GM12878 (cell line): ENCODE data around the gene SRRD. TPM values are rescaled to one million over a fixed set of nuclear protein-coding genes. Genes with fewer than 3 reads are reported as not detected.

Experiments
- ATAC-seq: fragments of 200-7000 bp; cut with Tn5 transposase; 3 replicates; pipeline ENCODE4 v1.9.1; 2020; ENCODE audit warnings: mild to moderate bottlenecking, moderate library complexity
- BruUV-seq: library from RNA; stranded (reverse); fragments of 400-500 nt; replicated peaks from 2 replicates; lab custom pipeline; 2021; lab: Mats Ljungman, UMichigan
- CTCF ChIA-PET: fragments of 300-600 bp; sonication (Branson Sonifier 250); formaldehyde crosslinking; extraction: SDS; loops from one replicate; lab custom pipeline; 2021; ENCODE audit warnings: inconsistent platforms; lab: Yijun Ruan, JAX
- POLR2A ChIA-PET: fragments of 350-600 bp; formaldehyde crosslinking; extraction: SDS; loops from one replicate; lab custom pipeline; 2021; ENCODE audit warnings: inconsistent platforms; lab: Charles Lee
- RAD21 ChIA-PET: fragments of 300-600 bp; sonication (Branson Sonifier 250); formaldehyde crosslinking; loops from one replicate; lab custom pipeline; 2023; ENCODE audit warnings: antibody characterized with exemption; ENCODE audit not compliant: unreplicated experiment; lab: Charles Lee
- SMC1A ChIA-PET: fragments of 300-600 bp; sonication (Branson Sonifier 250); formaldehyde crosslinking; loops from one replicate; lab custom pipeline; 2023; ENCODE audit not compliant: unreplicated experiment, uncharacterized antibody; lab: Charles Lee
- DNase-seq: peaks from one replicate; pipeline ENCODE4 v3.0.0-alpha.2; 2011; ENCODE audit warnings: low read depth, low spot score
- FAIRE-seq: peaks from 3 replicates; lab custom pipeline; 2011; peaks lifted over from hg19 to GRCh38; lab: Jason Lieb, UNC
- H2AFZ ChIP-seq: 2 replicates; pipeline ENCODE4 v1.6.0; 2011; ENCODE audit warnings: low read depth, low read length, control low read depth; ENCODE audit not compliant: control insufficient read depth
- H3K27ac ChIP-seq: 2 replicates; pipeline ENCODE4 v1.5.1; 2011; ENCODE audit warnings: control low read depth; ENCODE audit not compliant: control insufficient read depth, insufficient read depth
- H3K27me3 ChIP-seq, 2 experiments: replicated peaks in 1 of 2; 2 replicates each; pipeline versions ENCODE4 v1.6.0 to v1.6.1; 2011; ENCODE audit warnings: low read length in 1 of 2; ENCODE audit not compliant: control insufficient read depth in 2 of 2, insufficient read depth in 2 of 2
- H3K36me3 ChIP-seq, 2 experiments: 2 replicates each; pipeline ENCODE4 v1.5.1; 2011; ENCODE audit warnings: low read length in 1 of 2; ENCODE audit not compliant: control insufficient read depth in 2 of 2, insufficient read depth in 2 of 2
- H3K4me1 ChIP-seq: 2 replicates; pipeline ENCODE4 v1.6.1; 2011; ENCODE audit warnings: mild to moderate bottlenecking, low read length, moderate library complexity, mixed read lengths; ENCODE audit not compliant: control insufficient read depth, insufficient read depth
- H3K4me2 ChIP-seq: 2 replicates; pipeline ENCODE4 v1.6.0; 2011; ENCODE audit warnings: control low read depth; ENCODE audit not compliant: control insufficient read depth, insufficient read depth
- H3K4me3 ChIP-seq: fragments of 200-600 bp; sonication (generic); 2 replicates; pipeline ENCODE4 v1.5.1; 2016
- H3K79me2 ChIP-seq: 2 replicates; pipeline ENCODE4 v1.6.0; 2011; ENCODE audit warnings: low read length; ENCODE audit not compliant: control insufficient read depth, insufficient read depth
- H3K9ac ChIP-seq: 2 replicates; pipeline ENCODE4 v1.8.0; 2011; ENCODE audit warnings: low read length, control low read depth, mixed read lengths; ENCODE audit not compliant: control insufficient read depth, insufficient read depth
- H3K9me3 ChIP-seq: replicated peaks from 3 replicates; pipeline ENCODE4 v1.5.1; 2011; ENCODE audit warnings: mild to moderate bottlenecking, low read length; ENCODE audit not compliant: control insufficient read depth, insufficient read depth
- H4K20me1 ChIP-seq: 2 replicates; pipeline ENCODE4 v1.6.0; 2011; ENCODE audit not compliant: control insufficient read depth, insufficient read depth
- BCLAF1 ChIP-seq: fragments of 450-650 bp; IDR thresholded peaks from 2 replicates; pipeline ENCODE4 v1.6.1; 2017; ENCODE audit warnings: antibody characterized with exemption, mild to moderate bottlenecking, moderate library complexity
- BRCA1 ChIP-seq: IDR thresholded peaks from 2 replicates; pipeline ENCODE4 v1.6.1; 2011; ENCODE audit warnings: low read depth, low read length, improper control_type of control experiment
- CHD1 ChIP-seq: IDR thresholded peaks from 2 replicates; pipeline ENCODE4 v1.6.1; 2012; ENCODE audit warnings: low read depth, low read length, improper control_type of control experiment
- FOXM1 ChIP-seq: IDR thresholded peaks from 2 replicates; pipeline ENCODE4 v1.6.1; 2012; ENCODE audit warnings: low read depth, mild to moderate bottlenecking, inconsistent platforms, low read length, moderate library complexity
- IKZF1 ChIP-seq: fragments of 450-650 bp; conservative IDR thresholded peaks from 2 replicates; pipeline ENCODE4 v1.6.1; 2017; ENCODE audit warnings: antibody characterized with exemption, mild to moderate bottlenecking
- MTA2 ChIP-seq: fragments of 450-650 bp; IDR thresholded peaks from 2 replicates; pipeline ENCODE4 v1.6.1; 2016; ENCODE audit warnings: low read depth, mild to moderate bottlenecking, moderate library complexity
- MTA3 ChIP-seq: IDR thresholded peaks from 2 replicates; pipeline ENCODE4 v1.6.1; 2012; ENCODE audit warnings: low read length, inconsistent platforms, borderline replicate concordance
- NFXL1 ChIP-seq: fragments of 450-650 bp; IDR thresholded peaks from 2 replicates; pipeline ENCODE4 v1.6.1; 2017; ENCODE audit warnings: antibody characterized with exemption, mild to moderate bottlenecking, borderline replicate concordance
- RELB ChIP-seq: fragments of 450-650 bp; IDR thresholded peaks from 2 replicates; pipeline ENCODE4 v1.6.1; 2017; ENCODE audit warnings: low read depth, mild to moderate bottlenecking, moderate library complexity
- STAT3 ChIP-seq: IDR thresholded peaks from 2 replicates; pipeline ENCODE4 v1.6.1; 2011; ENCODE audit warnings: low read depth, low read length, improper control_type of control experiment
- YY1 ChIP-seq: IDR thresholded peaks from 2 replicates; pipeline ENCODE4 v1.6.1; 2011; ENCODE audit warnings: low read depth, mild to moderate bottlenecking, low read length
- WGBS: methylation state at CpG from one replicate; pipeline ENCODE4 v1.1.6; 2016; ENCODE audit warnings: low lambda C conversion rate; ENCODE audit not compliant: insufficient replicate concordance, insufficient coverage; ENCODE audit errors: missing lambda C conversion rate; 5-methylcytosine and 5-hydroxymethylcytosine counted together
- in situ Hi-C: fragments of 300-500 bp; cut with MboI; formaldehyde crosslinking; loops from 9 replicates; pipeline ENCODE4 v1.14.3; 2018; ENCODE audit warnings: mixed read lengths
- intact Hi-C: fragments of 100-400 bp; cut with micrococcal nuclease; formaldehyde crosslinking; loops from one replicate; pipeline ENCODE4 v1.14.2; 2022; ENCODE audit not compliant: unreplicated experiment
- polyA plus RNA-seq, 11 experiments: library from polyadenylated mRNA; depleted of rRNA in 4 of 11; unstranded in 6 of 11; stranded (reverse) in 5 of 11; fragments of >200 nt; fragmentation: Nextera tagmentation in 4 of 11; fragmentation: Illumina TruSeq in 1 of 11; extraction: Ambion mirVana in 4 of 11; extraction: Trizol in 1 of 11; gene quantifications; 1 replicate in 1 of 11; 2 replicates in 10 of 11; pipeline versions ENCODE4 v1.2.1 to v1.2.3, GENCODE V29; 2011 to 2016; ENCODE audit warnings: inconsistent platforms in 2 of 11, missing spikeins in 2 of 11, low read depth in 1 of 11
- total RNA-seq, 4 experiments: library from RNA; depleted of rRNA in 3 of 4; stranded (reverse); fragments of >200 nt in 3 of 4; fragmentation: Illumina TruSeq in 1 of 4; extraction: Trizol in 1 of 4; gene quantifications; 2 replicates each; pipeline versions ENCODE4 v1.2.1 to v1.2.3, GENCODE V29; 2013 to 2021
- TF ChIP-seq, protein P1 (sequence below), 3 experiments: IDR thresholded peaks in 2 of 3; conservative IDR thresholded peaks in 1 of 3; 2 replicates each; pipeline ENCODE4 v1.5.1; 2011; ENCODE audit warnings: low read depth in 3 of 3, low read length in 3 of 3, mild to moderate bottlenecking in 3 of 3, control low read depth in 2 of 3, moderate library complexity in 2 of 3, inconsistent platforms in 1 of 3, mixed read lengths in 1 of 3; ENCODE audit not compliant: control insufficient read depth in 2 of 3, insufficient read depth in 1 of 3; ENCODE audit errors: extremely low read depth in 1 of 3
- TF ChIP-seq, protein P2 (sequence below): fragments of 150-350 bp; IDR thresholded peaks from 2 replicates; pipeline ENCODE4 v1.6.1; 2016; ENCODE audit warnings: low read depth, low read length

The SRRD gene
- total and polyA plus RNA-seq, 10 of the 15 experiments (the other 5 are each of a cell fraction or from before 2014, with no cell fraction given): 4.1 to 50.6 (median 27.5) TPM

DNA sequence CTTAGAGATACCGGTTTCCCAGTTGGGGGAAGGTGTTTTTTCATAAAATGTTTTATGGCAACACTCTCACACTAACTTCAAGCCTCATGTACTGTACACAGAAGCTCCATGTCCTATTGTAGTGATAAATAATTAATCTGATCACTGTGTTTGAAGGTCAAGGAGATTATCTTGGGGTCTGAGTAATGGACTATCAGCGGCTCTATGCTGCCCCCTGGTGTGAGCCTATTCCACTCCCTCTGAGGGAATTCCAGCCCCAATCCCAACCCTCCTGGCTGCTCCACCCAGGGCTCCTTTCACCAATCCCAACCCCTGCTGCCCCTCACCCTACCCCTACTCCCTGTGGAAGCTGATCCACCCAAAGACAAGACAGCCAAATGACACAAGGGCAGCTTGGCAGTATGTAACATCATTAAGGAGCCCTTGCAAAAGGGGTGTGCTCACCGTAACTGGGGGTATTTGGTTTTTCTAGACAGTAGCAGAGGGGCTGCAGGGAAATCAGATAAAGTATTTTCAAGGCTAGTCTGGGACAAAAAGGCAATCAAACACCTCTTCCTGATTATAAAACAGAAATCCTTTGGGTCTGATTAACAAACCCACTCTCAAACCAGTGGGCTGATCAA is 22.4 kb upstream of the SRRD start:
- Histone ChIP-seq H3K27me3 (no peaks in the 10 kb centered on the region), H3K9me3 (no peaks in the 10 kb centered on the region), H3K9ac (no peak overlapping the region), H3K36me3 (peaks cover 30 to 45% of the 10 kb centered on the region in 2 experiments), H3K79me2 (peaks cover 5% of the 10 kb centered on the region), H4K20me1 (no peaks in the 10 kb centered on the region), H3K4me1 (no peaks in the 10 kb centered on the region), H3K27ac (no peak overlapping the region), H3K4me2 (no peak overlapping the region), H2AFZ (no peak overlapping the region), H3K4me3 (no peak overlapping the region)
- CTCF ChIA-PET: interaction anchor here (0.6 to 5.5 kb wide), 24 partner anchors 8 to 210 kb away, joined by 3 to 124 read pairs (median 4); partner anchors contain the start of genes HPS4 and SRRD
- no TSS peak for BruUV-seq
- RAD21 ChIA-PET: interaction anchor here (0.8 to 2.4 kb wide), 7 partner anchors 30 to 97 kb away, joined by 3 to 11 read pairs (median 4); no protein-coding TSS in a partner anchor
- ATAC-seq (peak; percentile 76), DNase-seq (no peak), FAIRE-seq (peak; percentile 92)
- in situ Hi-C loops: loop anchor here (5.0 kb wide), 2 partner anchors 59 to 94 kb away; no protein-coding TSS in a partner anchor
- POLR2A ChIA-PET: no interaction called here
- 31% methylated on average over 3 of the region's 3 CpGs for WGBS
- intact Hi-C loops: loop anchor here (1.0 kb wide), 2 partner anchors 63 to 97 kb away; no protein-coding TSS in a partner anchor
- SMC1A ChIA-PET: interaction anchor here (0.6 to 5.1 kb wide), 15 partner anchors 15 to 213 kb away, joined by 3 to 73 read pairs (median 4); no protein-coding TSS in a partner anchor
- peak; percentile 35; the same call in 1 of the 2 replicates for TF ChIP-seq YY1
- TF ChIP-seq FOXM1: no peak
- no peak for TF ChIP-seq NFXL1
- TF ChIP-seq BCLAF1: no peak
- TF ChIP-seq, protein P1, sequence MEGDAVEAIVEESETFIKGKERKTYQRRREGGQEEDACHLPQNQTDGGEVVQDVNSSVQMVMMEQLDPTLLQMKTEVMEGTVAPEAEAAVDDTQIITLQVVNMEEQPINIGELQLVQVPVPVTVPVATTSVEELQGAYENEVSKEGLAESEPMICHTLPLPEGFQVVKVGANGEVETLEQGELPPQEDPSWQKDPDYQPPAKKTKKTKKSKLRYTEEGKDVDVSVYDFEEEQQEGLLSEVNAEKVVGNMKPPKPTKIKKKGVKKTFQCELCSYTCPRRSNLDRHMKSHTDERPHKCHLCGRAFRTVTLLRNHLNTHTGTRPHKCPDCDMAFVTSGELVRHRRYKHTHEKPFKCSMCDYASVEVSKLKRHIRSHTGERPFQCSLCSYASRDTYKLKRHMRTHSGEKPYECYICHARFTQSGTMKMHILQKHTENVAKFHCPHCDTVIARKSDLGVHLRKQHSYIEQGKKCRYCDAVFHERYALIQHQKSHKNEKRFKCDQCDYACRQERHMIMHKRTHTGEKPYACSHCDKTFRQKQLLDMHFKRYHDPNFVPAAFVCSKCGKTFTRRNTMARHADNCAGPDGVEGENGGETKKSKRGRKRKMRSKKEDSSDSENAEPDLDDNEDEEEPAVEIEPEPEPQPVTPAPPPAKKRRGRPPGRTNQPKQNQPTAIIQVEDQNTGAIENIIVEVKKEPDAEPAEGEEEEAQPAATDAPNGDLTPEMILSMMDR (IDR thresholded peaks at IDR 0.05 in 2 of 3, conservative IDR thresholded peaks at IDR 0.05 in 1 of 3; ENCODE audit: control insufficient read depth in 2 of 3, extremely low read depth in 1 of 3, insufficient read depth in 1 of 3, low read depth in 3 of 3, low read length in 3 of 3): peak; percentile 69 to 82 (median 81)
- TF ChIP-seq, protein P2, sequence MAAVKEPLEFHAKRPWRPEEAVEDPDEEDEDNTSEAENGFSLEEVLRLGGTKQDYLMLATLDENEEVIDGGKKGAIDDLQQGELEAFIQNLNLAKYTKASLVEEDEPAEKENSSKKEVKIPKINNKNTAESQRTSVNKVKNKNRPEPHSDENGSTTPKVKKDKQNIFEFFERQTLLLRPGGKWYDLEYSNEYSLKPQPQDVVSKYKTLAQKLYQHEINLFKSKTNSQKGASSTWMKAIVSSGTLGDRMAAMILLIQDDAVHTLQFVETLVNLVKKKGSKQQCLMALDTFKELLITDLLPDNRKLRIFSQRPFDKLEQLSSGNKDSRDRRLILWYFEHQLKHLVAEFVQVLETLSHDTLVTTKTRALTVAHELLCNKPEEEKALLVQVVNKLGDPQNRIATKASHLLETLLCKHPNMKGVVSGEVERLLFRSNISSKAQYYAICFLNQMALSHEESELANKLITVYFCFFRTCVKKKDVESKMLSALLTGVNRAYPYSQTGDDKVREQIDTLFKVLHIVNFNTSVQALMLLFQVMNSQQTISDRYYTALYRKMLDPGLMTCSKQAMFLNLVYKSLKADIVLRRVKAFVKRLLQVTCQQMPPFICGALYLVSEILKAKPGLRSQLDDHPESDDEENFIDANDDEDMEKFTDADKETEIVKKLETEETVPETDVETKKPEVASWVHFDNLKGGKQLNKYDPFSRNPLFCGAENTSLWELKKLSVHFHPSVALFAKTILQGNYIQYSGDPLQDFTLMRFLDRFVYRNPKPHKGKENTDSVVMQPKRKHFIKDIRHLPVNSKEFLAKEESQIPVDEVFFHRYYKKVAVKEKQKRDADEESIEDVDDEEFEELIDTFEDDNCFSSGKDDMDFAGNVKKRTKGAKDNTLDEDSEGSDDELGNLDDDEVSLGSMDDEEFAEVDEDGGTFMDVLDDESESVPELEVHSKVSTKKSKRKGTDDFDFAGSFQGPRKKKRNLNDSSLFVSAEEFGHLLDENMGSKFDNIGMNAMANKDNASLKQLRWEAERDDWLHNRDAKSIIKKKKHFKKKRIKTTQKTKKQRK: no peak
- TF ChIP-seq CHD1: no peak
- peak; percentile 31; the same call in 1 of the 2 replicates for TF ChIP-seq IKZF1
- TF ChIP-seq MTA3: no peak
- TF ChIP-seq MTA2: no peak
- no peak for TF ChIP-seq STAT3
- no peak for TF ChIP-seq RELB
- TF ChIP-seq BRCA1: no peak
